Body of pancreas (tissue), 4 donors: Measurements from ENCODE around the gene CATSPERZ. TPM values are rescaled to one million over a fixed set of nuclear protein-coding genes. Genes with fewer than 3 reads are reported as not detected.
A peak's percentile ranks its signal among the peaks of the same experiment; 100 is the strongest.

Experiments used
- ATAC-seq: fragments of 150-250 bp; one replicate; pipeline ENCODE4 v1.9.1; 2016
- DNase-seq, 4 donors: peaks; one replicate each; pipeline ENCODE4 v3.0.0-alpha.2; 2019
- H3K27ac ChIP-seq, 4 donors: fragments of 200-600 bp; sonication (generic); 1 replicate in 3 of 4; 2 replicates in 1 of 4; pipeline versions ENCODE4 v1.5.1 to v1.6.1; 2016 to 2019; ENCODE audit warnings: mild to moderate bottlenecking in 1 of 4, mixed read lengths in 1 of 4, moderate library complexity in 1 of 4
- H3K27me3 ChIP-seq, 2 donors: fragments of 200-600 bp; sonication (generic); one replicate each; pipeline ENCODE4 v1.6.0; 2016; ENCODE audit warnings: mild to moderate bottlenecking in 1 of 2
- H3K36me3 ChIP-seq, 2 donors: fragments of 200-600 bp; sonication (generic); replicated peaks in 1 of 2; 2 replicates each; pipeline ENCODE4 v1.5.1; 2016; ENCODE audit warnings: low read depth in 2 of 2; ENCODE audit not compliant: insufficient read depth in 1 of 2
- H3K4me1 ChIP-seq: fragments of 200-600 bp; sonication (generic); one replicate; pipeline ENCODE4 v1.6.0; 2016
- H3K4me3 ChIP-seq, 2 donors: fragments of 200-600 bp; sonication (generic); 1 replicate in 1 of 2; 2 replicates in 1 of 2; pipeline ENCODE4 v1.5.1; 2016 to 2019
- H3K9me3 ChIP-seq, 3 donors: fragments of 200-600 bp; sonication (generic); 1 replicate in 2 of 3; 2 replicates in 1 of 3; pipeline ENCODE4 v1.5.1; 2016
- POLR2A ChIP-seq, 3 donors: fragments of 450-650 bp; IDR thresholded peaks; one replicate each; pipeline ENCODE4 v1.6.1; 2016; ENCODE audit warnings: antibody characterized with exemption in 3 of 3, mild to moderate bottlenecking in 2 of 3
- WGBS, 2 donors: methylation state at CpG; one replicate each; pipeline ENCODE4 v1.1.5; 2017; 5-methylcytosine and 5-hydroxymethylcytosine counted together
- intact Hi-C: fragments of 100-400 bp; cut with DNase I; formaldehyde crosslinking; loops from one replicate; pipeline ENCODE4 v1.15.1; 2023
- total RNA-seq, 2 donors: library from RNA; depleted of rRNA; stranded (reverse); fragments of >200 nt; gene quantifications; one replicate each; pipeline ENCODE4 v1.1.0, GENCODE V29; 2016
- TF ChIP-seq, protein P1 (sequence below), 7 experiments: fragments of 450-650 bp in 4 of 7; fragments of 200-600 bp in 3 of 7; sonication (generic) in 3 of 7; IDR thresholded peaks; one replicate each; pipeline ENCODE4 v1.5.1; 2016 to 2019; ENCODE audit warnings: antibody characterized with exemption in 7 of 7

Gene CATSPERZ
- total RNA-seq, 2 donors from 2014 or later, result 2.3 TPM; not detected in 1

DNA sequence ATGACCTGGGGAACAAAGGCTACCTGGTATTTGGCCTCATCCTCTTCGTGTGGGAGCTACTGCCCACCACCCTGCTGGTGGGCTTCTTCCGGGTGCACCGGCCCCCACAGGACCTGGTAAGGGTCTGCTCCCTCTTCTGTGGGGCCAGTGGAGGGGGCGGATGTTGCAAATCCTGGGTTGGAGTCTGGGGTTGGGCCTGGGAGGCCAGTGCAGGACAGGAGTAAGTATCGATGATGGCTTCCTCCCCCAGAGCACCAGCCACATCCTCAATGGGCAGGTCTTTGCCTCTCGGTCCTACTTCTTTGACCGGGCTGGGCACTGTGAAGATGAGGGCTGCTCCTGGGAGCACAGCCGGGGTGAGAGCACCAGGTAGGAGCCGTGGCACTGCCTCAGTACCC is 11.8 kb upstream of the CATSPERZ start:
- DNase-seq (no peak), ATAC-seq (no peak)
- Histone ChIP-seq H3K9me3 (no peaks in the 10 kb centered on the region), H3K36me3 (no peaks in the 10 kb centered on the region), H3K27ac (no peak overlapping the region), H3K27me3 (peaks cover 0 to 21% of the 10 kb centered on the region in 2 donors), H3K4me1 (peaks cover 35% of the 10 kb centered on the region), H3K4me3 (no peak overlapping the region)
- no peak for TF ChIP-seq POLR2A (IDR thresholded peaks at IDR 0.05)
- intact Hi-C loops, result no loop called here
- WGBS, 2 donors, result 90 to 93% methylated on average over 3 to 4 of the region's 9 CpGs

DNA sequence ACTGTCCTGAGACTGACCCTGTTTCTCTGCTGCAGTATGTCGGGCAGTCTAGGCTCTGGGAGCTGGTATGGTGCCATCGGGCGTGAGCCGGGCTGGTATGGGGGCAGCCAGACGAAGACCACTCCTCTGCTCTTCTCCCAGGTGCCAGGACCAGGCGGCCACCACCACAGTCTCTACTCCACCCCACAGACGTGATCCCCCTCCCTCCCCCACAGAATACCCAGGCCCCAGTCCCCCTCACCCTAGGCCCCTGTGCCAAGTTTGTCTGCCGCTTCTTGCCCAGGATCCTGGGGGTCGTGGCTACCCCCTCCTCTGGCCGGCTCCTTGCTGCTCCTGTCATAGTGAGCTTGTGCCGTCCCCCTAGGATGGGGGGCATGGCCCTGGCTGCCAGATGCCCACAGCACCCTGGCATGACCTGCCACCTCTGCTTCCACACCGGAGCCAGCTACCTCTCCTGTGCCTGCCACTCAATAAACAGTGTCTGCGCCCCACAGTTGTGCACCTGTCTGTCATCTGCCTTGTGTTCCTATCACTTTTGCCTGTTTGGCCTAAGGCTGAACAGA is 11.1 kb upstream of the CATSPERZ start:
- H3K4me3 ChIP-seq, result no peak overlapping the region
- H3K36me3 ChIP-seq, result no peaks in the 10 kb centered on the region
- peaks cover 0 to 21% of the 10 kb centered on the region in 2 donors for H3K27me3 ChIP-seq
- H3K27ac ChIP-seq, result no peak overlapping the region
- intact Hi-C loops, result no loop called here
- TF ChIP-seq, protein P1, sequence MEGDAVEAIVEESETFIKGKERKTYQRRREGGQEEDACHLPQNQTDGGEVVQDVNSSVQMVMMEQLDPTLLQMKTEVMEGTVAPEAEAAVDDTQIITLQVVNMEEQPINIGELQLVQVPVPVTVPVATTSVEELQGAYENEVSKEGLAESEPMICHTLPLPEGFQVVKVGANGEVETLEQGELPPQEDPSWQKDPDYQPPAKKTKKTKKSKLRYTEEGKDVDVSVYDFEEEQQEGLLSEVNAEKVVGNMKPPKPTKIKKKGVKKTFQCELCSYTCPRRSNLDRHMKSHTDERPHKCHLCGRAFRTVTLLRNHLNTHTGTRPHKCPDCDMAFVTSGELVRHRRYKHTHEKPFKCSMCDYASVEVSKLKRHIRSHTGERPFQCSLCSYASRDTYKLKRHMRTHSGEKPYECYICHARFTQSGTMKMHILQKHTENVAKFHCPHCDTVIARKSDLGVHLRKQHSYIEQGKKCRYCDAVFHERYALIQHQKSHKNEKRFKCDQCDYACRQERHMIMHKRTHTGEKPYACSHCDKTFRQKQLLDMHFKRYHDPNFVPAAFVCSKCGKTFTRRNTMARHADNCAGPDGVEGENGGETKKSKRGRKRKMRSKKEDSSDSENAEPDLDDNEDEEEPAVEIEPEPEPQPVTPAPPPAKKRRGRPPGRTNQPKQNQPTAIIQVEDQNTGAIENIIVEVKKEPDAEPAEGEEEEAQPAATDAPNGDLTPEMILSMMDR (IDR thresholded peaks at IDR 0.05), result no peak
- TF ChIP-seq POLR2A (IDR thresholded peaks at IDR 0.05), result no peak
- WGBS, 2 donors, result 88 to 93% methylated on average over 8 to 12 of the region's 13 CpGs
- peaks cover 28% of the 10 kb centered on the region for H3K4me1 ChIP-seq
- ATAC-seq (no peak), DNase-seq (no peak)
- no peaks in the 10 kb centered on the region for H3K9me3 ChIP-seq

DNA sequence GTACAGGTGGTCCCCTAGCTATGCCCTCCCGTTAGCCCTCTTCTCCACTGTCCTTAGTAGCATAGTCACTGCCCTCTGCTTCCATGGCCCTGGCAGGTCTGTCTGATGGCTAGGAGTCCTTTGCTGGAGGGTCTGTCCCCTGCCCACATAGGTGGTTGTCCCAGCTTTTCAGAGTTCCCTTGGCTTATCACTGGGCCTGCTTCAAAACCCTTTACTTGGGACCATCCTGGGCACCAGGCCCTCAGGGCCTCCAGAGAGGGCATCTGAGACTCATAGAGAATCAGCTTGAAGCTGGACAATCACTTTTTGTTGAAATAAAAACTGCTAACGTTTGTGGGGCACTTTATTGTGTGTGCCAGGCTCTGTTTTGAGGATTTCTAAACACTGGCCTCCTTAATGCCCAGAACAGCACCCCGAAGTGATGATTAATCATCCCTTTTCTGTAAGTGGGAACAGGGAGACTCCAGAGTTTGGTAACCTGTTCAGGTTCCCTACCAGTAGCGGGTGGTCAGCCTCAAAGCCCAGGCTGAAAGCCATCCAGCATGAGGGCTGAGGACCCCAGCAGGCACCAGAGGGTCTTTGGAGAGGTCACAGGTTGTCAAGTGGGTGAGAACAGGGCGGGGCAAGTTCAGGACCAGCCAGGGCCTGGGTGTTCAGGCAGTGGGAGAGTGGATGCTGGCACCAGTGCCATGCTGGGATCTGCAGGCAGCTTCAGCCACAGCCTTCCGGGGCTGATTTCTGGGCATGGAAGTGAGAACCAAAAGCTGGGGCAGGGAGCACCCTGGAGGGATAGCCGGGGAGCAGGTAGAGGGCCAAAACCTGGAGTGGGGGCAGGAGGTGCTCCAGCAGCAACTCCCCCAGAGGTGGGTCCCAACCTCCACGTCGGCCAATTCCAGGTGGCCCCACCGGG is 9.6 kb upstream of the CATSPERZ start:
- H3K9me3 ChIP-seq, result no peaks in the 10 kb centered on the region
- no peak for DNase-seq
- H3K36me3 ChIP-seq, result no peaks in the 10 kb centered on the region
- intact Hi-C loops, result no loop called here
- no peak overlapping the region for H3K27ac ChIP-seq
- ATAC-seq, result no peak
- H3K4me1 ChIP-seq, result peaks cover 27% of the 10 kb centered on the region
- H3K27me3 ChIP-seq, result peaks cover 0 to 21% of the 10 kb centered on the region in 2 donors
- TF ChIP-seq, protein P1 (IDR thresholded peaks at IDR 0.05), result no peak
- no peak for TF ChIP-seq POLR2A (IDR thresholded peaks at IDR 0.05)
- 54 to 59% methylated on average over 4 to 10 of the region's 10 CpGs for WGBS, 2 donors
- H3K4me3 ChIP-seq, result no peak overlapping the region

DNA sequence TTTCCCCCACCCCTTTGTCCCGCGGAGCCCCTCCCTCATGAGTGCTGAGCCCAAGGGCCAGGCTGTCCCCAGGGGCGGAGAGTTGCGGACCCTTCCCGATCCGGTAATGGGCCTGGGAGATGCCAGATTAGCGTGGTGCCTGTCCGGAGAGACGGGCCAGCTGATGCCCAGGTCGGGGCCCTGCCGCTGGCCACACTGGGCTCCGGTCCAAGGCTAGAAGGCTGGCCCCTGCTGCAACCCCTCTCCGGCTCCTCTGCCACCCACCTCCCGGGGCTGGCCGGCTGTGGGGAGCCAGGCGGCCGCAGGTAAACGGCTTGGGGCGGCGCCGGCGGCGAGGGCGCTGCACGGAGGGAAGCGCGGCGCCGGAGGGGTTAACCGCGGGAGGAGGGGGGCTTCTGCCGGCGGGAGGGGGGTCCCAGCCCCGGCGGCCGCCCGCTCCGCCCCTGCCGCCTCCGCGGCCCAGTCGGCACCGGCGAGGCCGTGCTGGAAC is 8.9 kb upstream of the CATSPERZ start, which contains the start of gene KCNK4:
KCNK4 (plus strand) TSS at position 41 of the 490 bp plus-strand sequence. CDS start 1,717 bp downstream, outside the sequence.
- DNase-seq, result no peak
- Histone ChIP-seq H3K27me3 (peaks cover 0 to 21% of the 10 kb centered on the region in 2 donors), H3K9me3 (no peaks in the 10 kb centered on the region), H3K4me3 (no peak within 1 kb of the TSS), H3K27ac (no peak within 1 kb of the TSS), H3K4me1 (peaks cover 22% of the 10 kb centered on the region), H3K36me3 (no peaks in the 10 kb centered on the region)
- intact Hi-C loops, result no loop called here
- WGBS, 2 donors, result 10% methylated on average over 27 of the region's 45 CpGs; no CpG with 5 or more reads in 1 of the 2 donors
- ATAC-seq, result no peak
- TF ChIP-seq POLR2A (IDR thresholded peaks at IDR 0.05), result no peak
- TF ChIP-seq, protein P1 (IDR thresholded peaks at IDR 0.05), result no peak

DNA sequence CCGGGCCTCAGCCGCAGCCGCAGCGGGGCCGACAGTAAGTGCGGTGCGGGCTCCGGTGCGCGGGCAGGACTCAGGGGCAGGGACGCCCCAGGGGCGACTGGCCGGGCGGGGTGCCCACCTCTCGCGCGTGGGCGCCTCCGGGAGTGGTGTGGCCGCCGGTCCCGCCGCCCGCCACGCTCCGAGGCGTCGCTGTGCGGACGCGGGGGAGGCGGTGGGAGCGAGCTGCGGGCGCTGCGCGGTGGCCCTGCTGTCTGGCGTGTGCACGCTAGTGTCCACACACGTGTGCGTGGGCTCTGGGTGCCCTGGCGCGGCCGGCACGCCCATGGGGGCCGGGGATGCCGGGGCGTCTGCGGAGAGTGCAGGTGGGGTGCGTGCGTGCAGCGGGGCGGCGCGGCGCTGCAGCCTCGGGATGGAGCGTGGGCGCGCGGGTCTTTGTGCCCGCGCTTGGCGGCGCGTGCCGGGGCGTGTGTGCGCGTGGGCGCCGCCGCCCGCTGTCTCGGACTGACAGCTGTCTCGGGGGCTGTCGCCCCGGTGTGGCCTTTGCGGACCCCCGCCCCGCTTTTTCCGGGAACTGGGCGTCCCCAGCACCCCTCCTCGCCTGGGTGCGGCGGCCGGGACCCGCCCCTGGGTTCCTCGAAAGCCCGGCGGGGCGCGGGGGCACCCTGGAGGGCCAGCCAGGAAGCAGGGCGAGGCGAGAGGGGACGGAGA is 8.3 kb upstream of the CATSPERZ start:
- intact Hi-C loops, result no loop called here
- H3K36me3 ChIP-seq, result no peaks in the 10 kb centered on the region
- no peak overlapping the region for H3K4me3 ChIP-seq
- H3K27ac ChIP-seq, result no peak overlapping the region
- no peaks in the 10 kb centered on the region for H3K9me3 ChIP-seq
- TF ChIP-seq, protein P1 (IDR thresholded peaks at IDR 0.05), result no peak
- no peak for TF ChIP-seq POLR2A (IDR thresholded peaks at IDR 0.05)
- no peak for DNase-seq
- peaks cover 16% of the 10 kb centered on the region for H3K4me1 ChIP-seq
- H3K27me3 ChIP-seq, result peaks cover 0 to 25% of the 10 kb centered on the region in 2 donors
- WGBS, 2 donors, result 1 to 6% methylated on average over 7 to 96 of the region's 96 CpGs
- ATAC-seq, result peak; percentile 23
